ENCODE results near the gene SLC12A7. TPM values are rescaled to one million over a fixed set of nuclear protein-coding genes. Genes with fewer than 3 reads are reported as not detected.

SLC12A7 gene
- total RNA-seq, 1 experiment from 2014 or later, result 30.8 TPM

- H3K4me1 Mint-ChIP-seq, result peaks cover 27 to 41% of the 10 kb centered on the region in 2 experiments
- H3K23me2 ChIP-seq (ENCODE audit: insufficient read length, low read depth, low read length, poor library complexity, severe bottlenecking), result peaks cover 7% of the 10 kb centered on the region
- no peak overlapping the region for H2BK5ac ChIP-seq (ENCODE audit: insufficient read length, low read length)
- no peak overlapping the region for H3K23ac ChIP-seq (ENCODE audit: insufficient read length, low read depth, low read length)
- no peak overlapping the region for H2BK15ac ChIP-seq (ENCODE audit: low read depth, low read length)
- no peak overlapping the region for H3K4ac ChIP-seq (ENCODE audit: low read depth, low read length)
- no peaks in the 10 kb centered on the region for H3K27me3 ChIP-seq (ENCODE audit: insufficient read depth, low read length)
- no peaks in the 10 kb centered on the region for H3K9me3 Mint-ChIP-seq
- no peak overlapping the region for H2BK120ac ChIP-seq (ENCODE audit: low read depth, low read length, poor library complexity, severe bottlenecking)
- no peak overlapping the region for H3K27ac ChIP-seq (ENCODE audit: insufficient read length, low read depth, low read length)
- peaks cover 0 to 8% (median 0%) of the 10 kb centered on the region in 3 experiments; a peak in 1 of 7 replicates for H3K36me3 Mint-ChIP-seq (ENCODE audit: insufficient read depth in 1 of 3, low read depth in 3 of 3)
- H2AFZ ChIP-seq (ENCODE audit: low read length), result no peak overlapping the region
- peak overlapping the region; percentile 71 to 85 for H3K4me3 Mint-ChIP-seq
- peaks cover 3% of the 10 kb centered on the region for H3K79me1 ChIP-seq (ENCODE audit: insufficient read depth, low read depth, low read length, poor library complexity, severe bottlenecking)
- TF ChIP-seq, protein P1, sequence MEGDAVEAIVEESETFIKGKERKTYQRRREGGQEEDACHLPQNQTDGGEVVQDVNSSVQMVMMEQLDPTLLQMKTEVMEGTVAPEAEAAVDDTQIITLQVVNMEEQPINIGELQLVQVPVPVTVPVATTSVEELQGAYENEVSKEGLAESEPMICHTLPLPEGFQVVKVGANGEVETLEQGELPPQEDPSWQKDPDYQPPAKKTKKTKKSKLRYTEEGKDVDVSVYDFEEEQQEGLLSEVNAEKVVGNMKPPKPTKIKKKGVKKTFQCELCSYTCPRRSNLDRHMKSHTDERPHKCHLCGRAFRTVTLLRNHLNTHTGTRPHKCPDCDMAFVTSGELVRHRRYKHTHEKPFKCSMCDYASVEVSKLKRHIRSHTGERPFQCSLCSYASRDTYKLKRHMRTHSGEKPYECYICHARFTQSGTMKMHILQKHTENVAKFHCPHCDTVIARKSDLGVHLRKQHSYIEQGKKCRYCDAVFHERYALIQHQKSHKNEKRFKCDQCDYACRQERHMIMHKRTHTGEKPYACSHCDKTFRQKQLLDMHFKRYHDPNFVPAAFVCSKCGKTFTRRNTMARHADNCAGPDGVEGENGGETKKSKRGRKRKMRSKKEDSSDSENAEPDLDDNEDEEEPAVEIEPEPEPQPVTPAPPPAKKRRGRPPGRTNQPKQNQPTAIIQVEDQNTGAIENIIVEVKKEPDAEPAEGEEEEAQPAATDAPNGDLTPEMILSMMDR (conservative IDR thresholded peaks at IDR 0.05), result no peak
- H3K9ac ChIP-seq (ENCODE audit: extremely low read depth, insufficient read length, low read length), result no peak overlapping the region
- no peaks in the 10 kb centered on the region; the same call in 1 of the 2 replicates for H3K79me2 ChIP-seq (ENCODE audit: insufficient read depth, low read length)
- H4K91ac ChIP-seq (ENCODE audit: insufficient read length, low read depth, low read length), result no peak overlapping the region
- H4K5ac ChIP-seq (ENCODE audit: insufficient read length, low read depth, low read length), result no peak overlapping the region
- no peak overlapping the region for H3T11ph ChIP-seq (ENCODE audit: low read length)
- peaks cover 12% of the 10 kb centered on the region; the same call in 1 of the 2 replicates for H3K4me1 ChIP-seq (ENCODE audit: insufficient read depth, low read length)
- peak overlapping the region; percentile 48 for H3K4me2 ChIP-seq (ENCODE audit: insufficient read depth, insufficient read length, low read length)
- H3K18ac ChIP-seq (ENCODE audit: insufficient read length, low read depth, low read length), result no peak overlapping the region
- no peak overlapping the region for H4K8ac ChIP-seq (replicated peaks; ENCODE audit: insufficient read length, low read depth, low read length)
- H3K9me3 ChIP-seq (ENCODE audit: control insufficient read depth, low read depth, low read length), result no peaks in the 10 kb centered on the region
- no peak overlapping the region for H2BK12ac ChIP-seq (ENCODE audit: insufficient read length, low read depth, low read length)
- H3K27ac Mint-ChIP-seq, result no peak overlapping the region
- WGBS (ENCODE audit: extremely low coverage, insufficient read length, low lambda C conversion rate), result no CpG with 5 or more reads among the region's 43 CpGs
- peaks cover 3% of the 10 kb centered on the region for H4K20me1 ChIP-seq (ENCODE audit: control insufficient read depth, insufficient read depth, insufficient read length)
- no peak overlapping the region for H3K56ac ChIP-seq (ENCODE audit: insufficient read length, low read depth, low read length)
- H3K14ac ChIP-seq (ENCODE audit: insufficient read depth, low read length), result peak overlapping the region; percentile 67; the same call in 1 of the 2 replicates
- DNase-seq, result no peak
- no peak overlapping the region for H2AK5ac ChIP-seq (ENCODE audit: insufficient read length, low read length)
- H3K27me3 Mint-ChIP-seq (ENCODE audit: low read depth), result peaks cover 4% of the 10 kb centered on the region
- no peak overlapping the region for H2BK20ac ChIP-seq (ENCODE audit: low read depth, low read length, poor library complexity, severe bottlenecking)
Measured at GRCh38 chr5:1111241-1111726, 579 bp downstream of the SLC12A7 start.

Data from H9 (cell line).